Endodermal cell (in vitro differentiated cells): ENCODE results near the gene SLC37A3. TPM values are rescaled to one million over a fixed set of nuclear protein-coding genes. Genes with fewer than 3 reads are reported as not detected.

Experiments used
- DNase-seq: peaks from one replicate; pipeline ENCODE4 v3.0.0-alpha.2; 2017
- H3K27ac ChIP-seq: 2 replicates; pipeline ENCODE4 v1.5.1; 2013; ENCODE audit warnings: mild to moderate bottlenecking, low read depth, low read length, moderate library complexity
- H3K27me3 ChIP-seq: 2 replicates; pipeline ENCODE4 v1.6.1; 2013; ENCODE audit warnings: mild to moderate bottlenecking, low read length, moderate library complexity; ENCODE audit not compliant: insufficient read depth, control insufficient read depth, poor library complexity, severe bottlenecking
- H3K36me3 ChIP-seq: 2 replicates; pipeline ENCODE4 v1.7.0; 2013; ENCODE audit warnings: mild to moderate bottlenecking, low read length, moderate library complexity; ENCODE audit not compliant: control insufficient read depth, insufficient read depth
- H3K4me1 ChIP-seq: one replicate; pipeline ENCODE4 v1.7.0; 2013; ENCODE audit warnings: low read length; ENCODE audit not compliant: control insufficient read depth, insufficient read depth
- H3K4me3 ChIP-seq: 2 replicates; pipeline ENCODE4 v1.5.1; 2013; ENCODE audit warnings: mild to moderate bottlenecking, low read length, moderate library complexity
- H3K9ac ChIP-seq: 2 replicates; pipeline ENCODE4 v1.6.1; 2013; ENCODE audit warnings: mild to moderate bottlenecking, low read length, moderate library complexity; ENCODE audit not compliant: poor library complexity, severe bottlenecking; ENCODE audit errors: extremely low read depth
- H3K9me3 ChIP-seq: 2 replicates; pipeline ENCODE4 v1.6.1; 2013; ENCODE audit warnings: mild to moderate bottlenecking, low read length, moderate library complexity; ENCODE audit not compliant: control insufficient read depth
- H3K27ac Mint-ChIP-seq: 2 replicates; pipeline ENCODE4 v1.8.0; 2020; ENCODE audit warnings: mixed read lengths
- H3K27me3 Mint-ChIP-seq: 2 replicates; pipeline ENCODE4 v1.8.0; 2021; ENCODE audit warnings: mild to moderate bottlenecking, mixed read lengths; ENCODE audit not compliant: insufficient read depth
- H3K36me3 Mint-ChIP-seq: 2 replicates; pipeline ENCODE4 v1.8.0; 2020; ENCODE audit warnings: low read depth, mixed read lengths
- H3K4me1 Mint-ChIP-seq: 2 replicates; pipeline ENCODE4 v1.8.0; 2020; ENCODE audit warnings: mixed read lengths
- H3K4me3 Mint-ChIP-seq: 2 replicates; pipeline ENCODE4 v1.8.0; 2020; ENCODE audit warnings: mild to moderate bottlenecking, moderate library complexity, mixed read lengths
- H3K9me3 Mint-ChIP-seq: 2 replicates; pipeline ENCODE4 v1.8.0; 2020; ENCODE audit warnings: mild to moderate bottlenecking, mixed read lengths
- CTCF ChIP-seq: fragments of 200-600 bp; sonication (generic); conservative IDR thresholded peaks from 2 replicates; pipeline ENCODE4 v1.5.0; 2021; ENCODE audit warnings: antibody characterized with exemption, mild to moderate bottlenecking
- WGBS, 2 experiments: methylation state at CpG; one replicate each; pipeline versions ENCODE4 v1.1.5 to v1.1.7; 2013; ENCODE audit warnings: missing lambda C conversion rate in 2 of 2, mixed read lengths in 1 of 2; ENCODE audit not compliant: insufficient coverage in 1 of 2, insufficient read length in 1 of 2; 5-methylcytosine and 5-hydroxymethylcytosine counted together
- total RNA-seq, 2 donors: library from RNA; stranded (reverse); fragmentation: NEBNext Ultra II Directional in 1 of 2; extraction: Animal tissue kit (Norgen Biotek cat#: 25700) in 1 of 2; gene quantifications; 2 replicates in 1 of 2; 3 replicates in 1 of 2; pipeline ENCODE4 v1.2.1, GENCODE V29; 2021

Gene SLC37A3
- total RNA-seq, 2 donors from 2014 or later, result 55.4 to 60.5 TPM

GRCh38 chr7:140403878-140404564 lies 5.7 kb upstream of the SLC37A3 start, which contains the start of gene RAB19:
Gene RAB19 (plus strand): TSS chr7:140404058. CDS start chr7:140407647, 3,589 bp downstream.
- peaks cover 2% of the 10 kb centered on the region for H3K9me3 Mint-ChIP-seq
- no peaks in the 10 kb centered on the region for H3K36me3 ChIP-seq
- H3K27me3 Mint-ChIP-seq, result no peaks in the 10 kb centered on the region
- TF ChIP-seq CTCF, result no peak
- H3K9ac ChIP-seq, result peak within 1 kb of the TSS; percentile 32
- 32 to 70% methylated on average over 14 to 22 of the region's 22 CpGs for WGBS, 2 experiments
- no peaks in the 10 kb centered on the region for H3K4me1 ChIP-seq
- H3K9me3 ChIP-seq, result no peaks in the 10 kb centered on the region
- no peak within 1 kb of the TSS for H3K27ac ChIP-seq
- peak within 1 kb of the TSS; percentile 73 for H3K4me3 Mint-ChIP-seq
- H3K27ac Mint-ChIP-seq, result peak within 1 kb of the TSS; percentile 87
- H3K4me3 ChIP-seq, result peak within 1 kb of the TSS; percentile 79
- peak; percentile 91 for DNase-seq
- H3K27me3 ChIP-seq, result no peaks in the 10 kb centered on the region
- H3K4me1 Mint-ChIP-seq, result peaks cover 12% of the 10 kb centered on the region
- H3K36me3 Mint-ChIP-seq, result peaks cover 10% of the 10 kb centered on the region

- H3K4me3 Mint-ChIP-seq, result no peak overlapping the region
Measured at GRCh38 chr7:140402178-140402835, 4.0 kb upstream of the SLC37A3 start.

GRCh38 chr7:140400381-140400780 lies 2.1 kb upstream of the SLC37A3 start:
- Histone ChIP-seq H3K36me3 (no peaks in the 10 kb centered on the region), H3K4me1 (no peaks in the 10 kb centered on the region), H3K4me3 (no peak overlapping the region), H3K27me3 (no peaks in the 10 kb centered on the region), H3K9ac (no peak overlapping the region), H3K27ac (no peak overlapping the region), H3K9me3 (no peaks in the 10 kb centered on the region)
- H3K36me3 Mint-ChIP-seq, result no peaks in the 10 kb centered on the region
- H3K4me3 Mint-ChIP-seq, result no peak overlapping the region
- no peaks in the 10 kb centered on the region for H3K9me3 Mint-ChIP-seq
- WGBS, 2 experiments, result 83 to 94% methylated on average over 1 to 2 of the region's 3 CpGs
- no peak for DNase-seq
- no peak overlapping the region for H3K27ac Mint-ChIP-seq
- no peaks in the 10 kb centered on the region for H3K27me3 Mint-ChIP-seq
- TF ChIP-seq CTCF, result no peak
- H3K4me1 Mint-ChIP-seq, result peaks cover 16% of the 10 kb centered on the region

More at GRCh38 chr7:140402178-140402835, 4.0 kb upstream of the SLC37A3 start:
- no peak for TF ChIP-seq CTCF
- no peaks in the 10 kb centered on the region for H3K9me3 Mint-ChIP-seq
- H3K27ac ChIP-seq, result no peak overlapping the region
- WGBS, 2 experiments, result 86 to 89% methylated on average over 2 of the region's 2 CpGs
- H3K9ac ChIP-seq, result no peak overlapping the region
- peaks cover 16% of the 10 kb centered on the region for H3K4me1 Mint-ChIP-seq
- no peaks in the 10 kb centered on the region for H3K27me3 ChIP-seq
- no peaks in the 10 kb centered on the region for H3K36me3 Mint-ChIP-seq
- no peaks in the 10 kb centered on the region for H3K9me3 ChIP-seq
- no peak overlapping the region for H3K27ac Mint-ChIP-seq
- no peak for DNase-seq
- H3K4me3 ChIP-seq, result no peak overlapping the region
- no peaks in the 10 kb centered on the region for H3K36me3 ChIP-seq
- no peaks in the 10 kb centered on the region for H3K4me1 ChIP-seq
- H3K27me3 Mint-ChIP-seq, result no peaks in the 10 kb centered on the region
